NCI-H748 (cell line): ENCODE data around the gene ENPP5.

Experiments used
- DNase-seq: peaks from one replicate; lab custom pipeline; 2025; ENCODE audit not compliant: unreplicated experiment; lab: John Stamatoyannopoulos, UW

ENPP5 gene

GRCh38 chr6:46115634-46116033 is 55.1 kb downstream of the ENPP5 start:
- DNase-seq = no peak

GRCh38 chr6:46113370-46113769 is 57.4 kb downstream of the ENPP5 start:
- peak; percentile 99 for DNase-seq
